Measurements from ENCODE around the gene EGFL7. TPM values are rescaled to one million over a fixed set of nuclear protein-coding genes. Genes with fewer than 3 reads are reported as not detected.
A peak's percentile ranks its signal among the peaks of the same experiment; 100 is the strongest.

Gene EGFL7
- total RNA-seq, 1 donor from 2014 or later = 6.9 TPM

GRCh38 chr9:136642439-136642921, 20.2 kb upstream of the EGFL7 start:
- Mint-ChIP-seq H3K4me3 (ENCODE audit: unreplicated experiment) (no peak overlapping the region), H3K27ac (ENCODE audit: unreplicated experiment) (no peak overlapping the region), H3K4me1 (ENCODE audit: unreplicated experiment) (peaks cover 5% of the 10 kb centered on the region), H3K36me3 (ENCODE audit: unreplicated experiment) (no peaks in the 10 kb centered on the region), H3K9me3 (ENCODE audit: unreplicated experiment) (no peaks in the 10 kb centered on the region), H3K27me3 (ENCODE audit: unreplicated experiment) (peaks cover 3% of the 10 kb centered on the region)
- DNase-seq (ENCODE audit: extremely low spot score, unreplicated experiment) = no peak
- TF ChIP-seq CTCF (IDR thresholded peaks at IDR 0.05) = no peak

- H3K27ac Mint-ChIP-seq (ENCODE audit: unreplicated experiment) = no peak overlapping the region
- DNase-seq (ENCODE audit: extremely low spot score, unreplicated experiment) = no peak
- H3K4me3 Mint-ChIP-seq (ENCODE audit: unreplicated experiment) = no peak overlapping the region
- H3K4me1 Mint-ChIP-seq (ENCODE audit: unreplicated experiment) = peaks cover 7% of the 10 kb centered on the region
- H3K36me3 Mint-ChIP-seq (ENCODE audit: unreplicated experiment) = no peaks in the 10 kb centered on the region
- TF ChIP-seq CTCF (IDR thresholded peaks at IDR 0.05) = no peak
- no peaks in the 10 kb centered on the region for H3K9me3 Mint-ChIP-seq (ENCODE audit: unreplicated experiment)
- peaks cover 3% of the 10 kb centered on the region for H3K27me3 Mint-ChIP-seq (ENCODE audit: unreplicated experiment)
Observed at GRCh38 chr9:136643596-136644342, 18.9 kb upstream of the EGFL7 start.

- H3K4me3 Mint-ChIP-seq (ENCODE audit: unreplicated experiment) = no peak overlapping the region
- no peak for TF ChIP-seq CTCF (IDR thresholded peaks at IDR 0.05)
- no peaks in the 10 kb centered on the region for H3K36me3 Mint-ChIP-seq (ENCODE audit: unreplicated experiment)
- peaks cover 10% of the 10 kb centered on the region for H3K4me1 Mint-ChIP-seq (ENCODE audit: unreplicated experiment)
- H3K27me3 Mint-ChIP-seq (ENCODE audit: unreplicated experiment) = peaks cover 3% of the 10 kb centered on the region
- no peak overlapping the region for H3K27ac Mint-ChIP-seq (ENCODE audit: unreplicated experiment)
- H3K9me3 Mint-ChIP-seq (ENCODE audit: unreplicated experiment) = no peaks in the 10 kb centered on the region
- DNase-seq (ENCODE audit: extremely low spot score, unreplicated experiment) = no peak
Observed at GRCh38 chr9:136644343-136644592, 18.4 kb upstream of the EGFL7 start.

- Mint-ChIP-seq H3K36me3 (ENCODE audit: unreplicated experiment) (no peaks in the 10 kb centered on the region), H3K4me3 (ENCODE audit: unreplicated experiment) (no peak overlapping the region), H3K9me3 (ENCODE audit: unreplicated experiment) (no peaks in the 10 kb centered on the region), H3K4me1 (ENCODE audit: unreplicated experiment) (peaks cover 10% of the 10 kb centered on the region), H3K27me3 (ENCODE audit: unreplicated experiment) (peaks cover 3% of the 10 kb centered on the region), H3K27ac (ENCODE audit: unreplicated experiment) (no peak overlapping the region)
- peak; percentile 63 for TF ChIP-seq CTCF (IDR thresholded peaks at IDR 0.05)
- DNase-seq (ENCODE audit: extremely low spot score, unreplicated experiment) = no peak
Observed at GRCh38 chr9:136644593-136645351, 17.9 kb upstream of the EGFL7 start.

GRCh38 chr9:136645352-136645902, 17.3 kb upstream of the EGFL7 start:
- Mint-ChIP-seq H3K4me1 (ENCODE audit: unreplicated experiment) (peaks cover 10% of the 10 kb centered on the region), H3K9me3 (ENCODE audit: unreplicated experiment) (no peaks in the 10 kb centered on the region), H3K4me3 (ENCODE audit: unreplicated experiment) (no peak overlapping the region), H3K27me3 (ENCODE audit: unreplicated experiment) (no peaks in the 10 kb centered on the region), H3K27ac (ENCODE audit: unreplicated experiment) (no peak overlapping the region), H3K36me3 (ENCODE audit: unreplicated experiment) (no peaks in the 10 kb centered on the region)
- DNase-seq (ENCODE audit: extremely low spot score, unreplicated experiment) = no peak
- no peak for TF ChIP-seq CTCF (IDR thresholded peaks at IDR 0.05)

Measured in osteocyte (in vitro differentiated cells).